CD4-positive, alpha-beta T cell treated with Interleukin-15 for 1 hour (primary cell): ENCODE results near the gene VRK1.

ENCODE experiments used
- DNase-seq: peaks from one replicate; pipeline ENCODE4 v3.0.0-alpha.2; 2020

VRK1 gene

DNA sequence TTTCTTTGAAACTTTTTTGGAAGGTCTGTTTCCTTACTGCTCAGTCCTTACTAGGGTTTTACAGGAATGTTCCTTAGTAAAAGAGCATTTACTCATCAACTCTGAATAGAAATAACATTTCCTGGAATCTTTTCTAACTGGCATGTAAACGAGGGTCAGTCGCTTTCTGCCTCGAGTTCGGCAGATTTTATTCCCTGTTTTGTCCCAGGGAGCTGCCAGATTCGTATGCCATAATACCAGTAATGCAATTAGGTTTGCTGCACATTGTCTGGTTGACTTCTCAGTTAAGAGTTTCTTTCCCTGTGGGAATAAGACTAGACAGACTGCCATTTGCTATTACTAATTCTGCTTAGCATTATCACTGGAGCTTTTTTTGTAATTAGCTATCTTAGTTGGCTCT, 91.9 kb downstream of the VRK1 start:
- DNase-seq, result no peak

DNA sequence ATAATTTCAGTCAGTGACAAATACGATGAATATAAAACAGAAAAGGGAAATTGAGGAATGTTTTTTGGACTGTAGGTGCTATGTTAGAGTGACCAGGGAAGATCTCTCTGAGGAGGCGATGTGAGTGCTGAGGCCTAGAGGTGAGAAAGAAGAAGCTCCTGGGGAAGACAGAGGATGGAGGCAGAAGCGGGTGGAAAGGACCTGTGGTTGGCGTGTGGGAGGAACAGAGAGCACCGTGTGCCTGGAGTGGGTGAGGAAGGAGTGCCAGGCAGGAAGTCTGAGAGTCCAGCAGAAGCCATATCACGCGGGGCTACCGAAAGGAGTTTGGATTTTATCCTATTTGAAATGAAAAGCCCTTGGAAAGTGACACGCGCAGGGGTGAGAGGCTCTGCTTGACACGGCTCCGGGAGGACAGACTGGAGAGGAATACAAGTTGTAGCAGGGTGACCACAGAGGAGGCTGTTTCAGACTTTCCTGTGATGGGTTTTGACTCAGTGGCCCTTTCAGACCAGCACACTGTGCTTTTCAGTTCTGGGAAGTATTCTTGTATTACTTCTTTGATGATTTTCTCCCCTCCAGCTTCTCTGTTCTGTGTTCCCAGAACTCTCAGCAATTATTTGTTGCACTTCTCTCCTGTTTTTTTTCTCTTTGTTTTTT, 96.9 kb downstream of the VRK1 start:
- no peak for DNase-seq

DNA sequence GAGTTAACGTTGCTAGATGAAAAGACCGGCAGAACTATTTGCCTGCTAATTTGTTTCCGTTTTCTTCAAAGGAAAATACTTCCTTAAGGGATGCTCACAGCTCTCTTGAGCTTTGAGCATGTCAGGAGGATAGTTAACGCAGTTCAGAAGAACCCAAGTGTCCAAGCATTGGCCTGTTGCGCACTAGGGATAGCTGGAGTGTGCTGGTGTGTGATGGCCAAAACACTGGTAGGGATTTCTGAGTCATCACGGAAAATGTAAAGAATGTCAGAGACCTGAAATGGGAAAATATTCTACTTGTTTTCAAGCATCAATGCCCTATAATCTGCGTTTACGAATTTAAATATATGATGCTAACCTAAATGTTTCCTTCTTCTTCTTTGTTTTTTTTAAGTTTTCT, 97.8 kb downstream of the VRK1 start:
- no peak for DNase-seq

DNA sequence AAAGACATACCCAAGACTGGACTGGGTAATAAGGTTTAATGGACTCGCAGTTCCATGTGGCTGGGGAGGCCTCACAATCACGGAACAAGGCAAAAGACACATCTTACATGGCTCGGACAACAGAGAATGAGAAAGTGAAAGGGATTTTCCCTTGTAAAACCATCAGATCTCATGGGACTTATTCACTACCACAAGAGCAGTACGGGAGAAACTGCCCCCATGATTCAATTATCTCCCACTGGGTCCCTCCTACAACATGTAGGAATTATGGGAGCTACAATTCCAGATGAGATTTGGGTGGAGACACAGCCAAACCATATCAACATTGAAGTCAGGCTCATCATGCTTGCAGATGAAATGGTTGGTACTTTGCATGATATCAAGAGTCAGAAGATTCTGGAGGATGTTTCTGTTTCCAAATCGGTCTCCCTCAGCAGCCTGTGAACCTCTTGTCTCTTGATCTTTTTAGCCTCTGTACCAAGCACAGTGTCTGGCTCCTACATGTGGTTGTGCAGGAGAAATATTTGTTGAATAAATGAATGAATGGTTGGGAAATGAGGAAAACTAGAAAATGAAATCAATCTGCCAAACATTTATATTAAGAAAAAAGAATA, 98.6 kb downstream of the VRK1 start:
- no peak for DNase-seq

DNA sequence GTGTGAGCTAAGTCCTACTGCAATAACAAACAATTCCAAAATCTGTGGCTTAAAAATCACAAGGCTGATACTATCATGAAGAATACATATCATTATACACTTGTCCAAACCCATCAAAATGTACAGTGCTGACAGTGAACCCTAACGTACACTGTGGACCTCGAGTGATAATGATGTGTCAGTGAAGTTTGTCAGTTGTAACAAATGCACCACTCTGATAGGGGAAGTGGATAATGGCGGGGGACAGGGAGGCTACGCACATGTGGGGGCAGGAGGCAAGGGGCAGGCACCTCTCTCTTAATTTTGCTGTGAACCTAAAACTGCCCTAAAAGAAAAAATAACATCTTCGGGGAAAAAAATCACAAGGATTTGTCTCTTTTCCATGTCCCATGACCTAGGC, 100.0 kb downstream of the VRK1 start:
- no peak for DNase-seq

DNA sequence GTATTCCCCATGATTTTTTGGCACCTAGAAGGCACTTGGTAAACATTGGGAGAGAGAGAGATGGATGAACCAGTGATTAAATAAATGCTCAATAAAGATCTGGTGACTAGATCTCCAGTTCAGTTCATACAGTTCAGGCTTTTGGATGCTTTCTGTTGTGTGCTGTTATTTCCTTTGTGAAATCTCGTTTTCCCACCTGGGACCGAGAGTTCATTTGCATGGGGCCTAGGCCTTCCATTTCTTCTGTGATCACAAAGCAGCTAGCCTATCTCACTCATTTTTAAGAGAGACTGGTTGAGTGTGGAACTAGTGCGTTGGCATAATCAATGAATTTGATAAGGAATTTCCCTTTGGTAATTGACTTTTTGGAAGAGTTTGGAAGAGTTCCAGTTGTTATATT, 104.0 kb downstream of the VRK1 start:
- no peak for DNase-seq

DNA sequence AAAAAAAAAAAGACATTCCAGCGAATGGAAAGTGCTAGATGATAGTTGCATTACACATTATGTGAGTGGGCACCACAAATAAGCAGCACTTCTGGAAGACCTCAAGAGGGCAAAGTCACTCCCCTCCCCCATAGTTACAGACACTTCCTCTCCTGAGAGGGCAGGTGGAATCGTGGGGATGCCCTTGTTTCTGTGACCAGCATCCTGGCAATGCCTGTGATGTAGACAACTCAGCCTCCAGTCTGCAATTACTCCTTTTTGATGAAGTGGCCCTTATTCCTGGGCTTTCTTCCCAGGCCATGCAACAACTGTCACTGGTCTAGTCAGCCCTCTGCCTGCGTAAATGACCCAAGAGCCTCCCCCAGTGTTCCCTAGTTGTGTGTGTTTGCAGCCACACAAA, 104.8 kb downstream of the VRK1 start:
- no peak for DNase-seq

DNA sequence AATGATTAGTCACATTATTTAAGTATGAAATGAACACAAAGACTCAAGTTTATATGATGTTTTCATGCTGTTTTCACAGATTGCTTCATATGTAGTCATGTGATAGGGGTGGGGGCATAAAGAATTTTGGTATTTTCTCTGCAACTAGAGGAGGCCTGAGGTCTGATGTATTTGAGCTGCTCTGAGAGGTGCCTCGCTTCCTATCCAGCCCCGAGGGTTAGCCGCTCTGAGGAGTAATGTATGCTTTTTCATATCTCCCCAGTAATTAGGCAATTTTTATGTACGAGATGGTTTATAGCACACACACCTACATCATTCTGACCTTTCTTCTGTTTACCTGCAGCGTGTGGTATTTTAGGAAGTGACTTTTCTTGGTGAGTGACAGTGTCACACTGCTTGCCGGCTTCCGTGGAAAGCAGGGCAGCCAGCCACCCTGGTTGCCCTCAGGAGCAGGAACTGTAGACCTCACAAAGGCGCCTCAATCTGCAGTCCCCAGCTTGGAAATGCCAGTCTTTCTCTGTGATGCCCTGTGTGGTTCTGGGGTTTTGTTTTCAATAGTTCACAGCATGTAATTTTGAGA, 106.4 kb downstream of the VRK1 start:
- no peak for DNase-seq

DNA sequence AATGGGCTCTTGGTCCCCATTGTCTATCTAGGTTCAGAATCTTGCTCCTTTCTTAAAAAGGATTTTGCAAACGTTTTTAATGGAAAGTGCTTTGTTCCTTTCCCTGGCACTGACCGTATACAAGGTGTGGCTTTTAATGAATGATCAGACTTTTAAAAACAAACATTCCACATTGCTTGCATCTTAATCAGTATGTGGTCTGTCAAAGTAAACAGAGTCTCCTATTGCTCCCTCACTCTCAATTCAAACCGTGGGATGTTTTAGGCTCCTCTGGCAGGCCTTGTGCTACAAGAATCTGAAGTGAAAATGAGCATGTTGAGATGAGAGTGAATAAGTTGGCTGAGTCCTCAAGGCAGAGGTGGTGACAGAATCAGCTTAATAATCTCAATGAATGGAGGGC, 107.0 kb downstream of the VRK1 start:
- DNase-seq, result no peak

DNA sequence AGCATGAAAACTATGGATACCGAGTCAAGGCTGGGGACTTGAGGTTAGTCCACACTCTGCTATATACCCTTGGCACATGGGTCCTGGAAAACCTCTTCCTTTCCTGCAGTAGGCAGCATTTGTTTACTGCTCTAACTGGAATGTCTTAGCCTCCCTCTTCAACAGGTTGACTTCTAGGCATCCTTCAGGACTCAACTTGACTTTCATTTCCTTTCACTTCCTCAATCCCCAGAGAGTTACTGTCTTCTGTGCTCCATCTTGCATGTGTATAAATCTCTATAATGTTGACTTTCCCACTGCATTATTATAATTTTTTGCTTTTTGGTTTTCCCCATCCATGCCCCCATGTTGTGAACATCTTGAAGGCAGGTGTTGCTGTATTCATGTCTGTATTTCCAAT, 107.9 kb downstream of the VRK1 start:
- DNase-seq, result no peak

DNA sequence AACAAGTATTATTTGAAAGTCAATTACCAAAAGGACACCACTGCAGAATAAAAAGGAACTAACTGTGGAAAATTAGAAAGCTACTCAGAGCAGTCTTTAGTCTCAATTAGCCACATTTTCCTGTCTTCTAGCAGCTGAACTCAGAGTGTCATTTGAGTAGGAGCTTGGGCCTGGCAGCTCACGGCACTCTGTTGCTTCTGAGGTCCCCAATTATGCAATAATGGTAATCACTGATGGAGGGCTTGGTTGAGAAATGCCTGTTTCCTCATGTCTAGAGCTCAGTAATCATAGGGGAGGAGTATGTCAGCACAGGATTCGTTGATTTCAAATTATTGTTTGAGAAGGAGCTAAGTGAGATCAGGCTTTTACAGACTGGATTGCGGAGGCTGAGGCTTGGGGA, 108.6 kb downstream of the VRK1 start:
- DNase-seq, result no peak

DNA sequence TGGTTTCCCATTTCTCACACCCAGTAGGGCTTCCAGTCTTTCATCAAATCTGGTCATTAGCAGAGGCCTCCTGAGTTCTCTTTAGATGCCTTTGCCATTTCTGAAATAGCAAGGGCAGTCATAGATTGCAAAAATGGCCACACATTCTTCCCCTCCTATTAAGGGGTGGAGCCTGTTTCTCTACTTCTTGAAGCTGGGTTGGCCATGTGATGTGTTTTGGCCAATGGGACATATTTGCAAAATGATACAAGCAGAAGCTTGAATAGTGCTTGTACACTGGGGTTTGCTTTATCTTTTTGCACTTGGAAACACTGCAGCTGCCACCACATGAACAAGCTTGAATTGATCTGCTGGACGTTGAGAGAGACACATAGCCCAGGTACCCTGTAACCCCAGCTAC, 109.3 kb downstream of the VRK1 start:
- DNase-seq, result no peak

DNA sequence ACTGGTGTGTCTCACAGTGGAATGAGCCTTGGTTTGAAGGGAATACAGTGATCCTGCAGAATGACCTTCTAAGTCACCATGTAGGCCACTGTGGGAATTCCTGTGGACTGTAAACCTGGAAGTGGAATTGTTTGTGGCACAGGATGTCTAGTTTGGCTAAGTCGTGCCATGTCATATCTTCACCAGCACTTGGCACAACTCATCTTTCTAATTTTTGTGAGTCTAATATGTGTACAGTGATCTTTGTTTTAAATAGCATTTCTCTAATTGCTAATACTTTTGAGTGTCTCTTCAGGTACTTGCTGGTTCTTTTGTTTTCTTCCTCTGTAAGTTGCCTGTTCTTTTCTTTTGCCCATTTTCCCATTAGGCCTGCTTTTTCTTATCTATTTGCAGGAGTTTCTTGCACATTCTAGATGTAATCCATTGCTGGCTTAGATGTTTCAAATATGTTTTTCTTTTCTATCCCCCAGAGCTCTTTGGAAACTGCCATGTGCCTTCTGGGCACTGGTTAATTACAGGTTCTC, 112.7 kb downstream of the VRK1 start:
- DNase-seq, result no peak

DNA sequence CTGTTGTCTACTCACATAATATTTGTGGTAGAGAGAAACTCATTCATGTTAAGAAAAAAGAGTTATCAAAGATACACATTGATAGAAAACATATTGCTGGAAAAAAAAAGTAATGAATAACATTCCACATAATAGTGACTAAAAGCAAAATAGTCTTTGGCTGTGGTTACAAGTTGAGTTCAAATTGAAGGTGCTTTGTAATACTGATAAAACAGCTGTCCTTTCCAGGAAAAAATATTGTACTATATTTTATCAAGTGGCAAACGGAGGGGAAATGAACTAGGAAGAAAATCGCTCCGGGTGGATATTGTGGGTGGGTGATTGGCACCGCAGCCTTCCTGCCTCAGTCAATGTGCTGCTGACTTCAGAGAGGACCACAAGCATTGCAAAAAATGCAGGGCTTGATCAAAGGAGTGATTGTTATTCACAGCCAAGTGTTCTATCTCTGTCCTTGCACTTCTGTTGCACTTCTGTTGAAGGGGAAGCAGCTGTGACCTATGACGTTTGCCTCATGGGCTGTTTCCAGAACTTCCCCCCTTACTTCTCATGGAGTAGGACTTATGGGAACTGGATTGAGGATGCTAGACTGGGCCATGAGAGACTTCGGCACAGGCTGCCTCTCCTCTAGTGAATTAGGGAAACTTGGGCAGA, 114.4 kb downstream of the VRK1 start:
- DNase-seq, result no peak

DNA sequence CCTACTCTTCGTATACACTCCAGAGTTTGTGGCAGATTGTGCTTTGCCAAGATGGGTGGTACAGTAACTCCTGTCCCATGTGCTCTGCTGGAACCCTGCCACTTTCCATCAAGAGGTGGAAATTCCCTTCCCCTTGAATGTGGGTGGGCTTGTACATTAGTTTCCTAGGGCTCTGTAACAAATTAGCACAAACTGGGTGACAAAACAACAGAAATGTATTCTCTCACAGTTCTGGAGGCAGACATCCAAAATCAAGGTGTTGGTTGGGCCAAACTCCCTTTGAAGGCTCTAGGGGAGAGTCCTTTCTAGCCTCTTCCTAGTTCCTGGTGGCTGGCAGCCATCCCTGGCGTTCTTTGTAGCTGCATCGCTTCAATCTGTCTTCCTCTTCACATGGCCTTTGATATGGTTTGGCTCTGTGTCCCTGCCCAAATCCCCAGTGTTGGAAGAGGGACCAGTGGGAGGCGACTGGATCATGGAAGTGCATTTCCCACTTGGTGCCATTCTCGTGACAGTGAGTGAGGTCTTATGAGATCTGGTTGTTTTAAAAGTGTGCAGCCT, 117.5 kb downstream of the VRK1 start:
- DNase-seq, result no peak

DNA sequence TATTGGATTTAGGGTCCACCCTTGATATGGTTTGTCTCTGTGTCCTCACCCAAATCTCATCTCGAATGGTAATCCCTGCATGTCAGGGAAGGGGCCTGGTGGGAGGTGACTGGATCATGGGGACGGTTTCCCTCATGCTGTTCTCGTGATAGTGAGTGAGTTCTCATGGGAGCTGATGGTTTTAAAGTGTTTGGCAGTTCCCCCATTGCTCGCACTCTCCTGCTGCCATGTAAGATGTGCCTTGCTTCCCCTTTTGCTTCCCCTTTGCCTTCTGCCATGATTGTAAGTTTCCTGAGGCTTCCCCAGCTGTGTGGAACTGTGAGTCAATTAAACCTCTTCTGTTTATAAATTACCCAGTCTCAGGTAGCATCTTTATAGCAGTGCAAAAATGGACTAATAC, 118.3 kb downstream of the VRK1 start:
- no peak for DNase-seq

DNA sequence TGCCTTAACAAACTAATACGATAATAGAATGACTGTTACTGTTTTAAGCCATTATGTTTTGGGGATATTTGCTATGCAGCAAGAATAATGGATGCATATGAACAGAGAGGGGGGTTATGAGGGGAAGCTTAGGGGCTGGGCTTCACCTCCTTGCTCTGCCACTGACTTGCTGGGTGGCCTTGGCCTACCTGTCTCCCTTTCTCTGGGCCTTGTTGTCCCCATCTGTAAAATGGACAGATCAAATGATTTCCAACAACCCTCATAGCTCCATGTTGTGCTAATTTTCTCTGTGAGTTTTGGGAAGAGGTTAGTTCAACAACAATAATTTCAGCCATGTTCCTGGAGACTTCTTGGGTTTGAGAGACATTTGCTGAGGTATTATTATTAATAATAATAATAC, 119.6 kb downstream of the VRK1 start:
- DNase-seq, result no peak

DNA sequence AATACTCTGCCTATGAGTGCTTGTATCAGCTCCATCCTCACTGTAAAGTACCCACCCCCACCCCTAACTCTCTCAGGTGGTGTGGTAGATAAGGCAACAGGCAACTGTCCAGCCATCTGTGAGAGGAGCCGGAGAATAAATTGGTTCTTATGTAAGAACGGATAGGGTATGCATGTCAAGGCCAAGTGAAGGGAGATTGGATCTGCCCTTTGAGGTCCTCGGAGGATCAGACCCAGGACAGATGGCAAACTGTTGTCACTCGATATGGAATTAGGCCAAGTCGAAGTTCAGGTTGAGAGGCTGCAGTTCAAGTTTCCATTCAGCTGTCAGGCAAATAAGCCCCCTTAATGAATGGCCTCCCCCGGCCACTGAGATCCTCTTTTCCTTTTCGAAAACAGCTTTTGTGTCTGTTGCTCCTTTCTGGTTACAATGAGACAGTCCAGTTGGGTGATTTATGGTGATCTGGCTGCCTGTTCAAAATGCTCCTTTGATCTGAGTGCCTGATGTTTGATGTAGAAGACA, 120.3 kb downstream of the VRK1 start:
- no peak for DNase-seq

DNA sequence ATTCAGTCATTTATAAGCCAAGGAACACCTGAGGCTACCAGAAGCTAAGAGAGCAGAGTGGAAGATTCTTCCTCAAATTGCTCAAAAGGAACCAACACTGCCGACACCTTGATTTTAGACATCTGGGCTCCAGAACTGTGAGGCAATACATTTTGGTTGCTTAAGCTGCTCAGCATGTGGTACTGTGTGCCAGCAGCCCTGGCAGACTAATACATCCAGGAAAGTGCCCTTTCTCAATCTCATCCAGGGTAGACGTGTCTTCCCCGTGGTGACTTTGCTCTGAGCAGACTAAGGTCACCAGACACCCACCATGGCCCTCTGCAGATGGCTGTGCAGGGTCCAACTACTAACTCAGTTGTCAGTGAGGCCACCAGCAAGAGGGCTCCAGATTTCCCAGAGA, 122.8 kb downstream of the VRK1 start:
- no peak for DNase-seq

DNA sequence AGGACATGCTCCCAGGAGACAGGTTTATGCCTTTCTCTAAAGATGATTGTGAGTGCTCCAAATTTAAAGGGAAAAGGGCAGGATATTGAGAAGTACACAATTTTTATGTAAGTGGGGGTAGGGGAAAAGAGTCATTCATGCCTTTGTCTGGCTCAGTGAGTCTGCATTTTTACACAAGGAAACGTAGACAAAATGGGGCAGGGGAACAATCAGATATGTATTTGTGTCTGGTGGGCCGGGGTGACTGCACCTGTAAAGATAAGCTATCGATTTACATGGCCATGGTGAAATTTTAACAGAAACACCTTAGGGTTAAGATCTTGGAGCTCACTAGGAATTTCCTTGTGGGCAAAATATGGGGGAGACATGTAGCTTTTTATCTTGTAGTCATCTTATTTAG, 123.6 kb downstream of the VRK1 start:
- no peak for DNase-seq

DNA sequence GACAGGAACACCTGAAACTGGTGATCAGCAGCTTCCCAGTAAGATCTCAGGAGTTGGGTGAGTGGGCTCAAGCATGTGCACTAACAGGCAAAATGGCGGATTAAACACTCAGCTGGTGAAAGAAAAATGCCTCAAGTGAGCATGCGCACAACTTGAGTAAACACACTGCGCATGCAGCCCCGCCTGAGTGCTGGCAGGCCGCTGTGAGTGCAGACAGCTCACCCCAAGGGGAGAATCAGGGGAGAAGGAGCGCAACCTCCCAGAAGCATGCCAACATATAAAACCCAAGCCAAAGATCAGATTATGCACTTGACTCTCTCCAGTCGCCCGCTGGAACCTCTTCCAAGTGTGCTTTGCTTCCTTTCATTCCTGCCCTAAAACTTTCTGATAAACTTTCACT, 125.8 kb downstream of the VRK1 start:
- DNase-seq, result no peak

DNA sequence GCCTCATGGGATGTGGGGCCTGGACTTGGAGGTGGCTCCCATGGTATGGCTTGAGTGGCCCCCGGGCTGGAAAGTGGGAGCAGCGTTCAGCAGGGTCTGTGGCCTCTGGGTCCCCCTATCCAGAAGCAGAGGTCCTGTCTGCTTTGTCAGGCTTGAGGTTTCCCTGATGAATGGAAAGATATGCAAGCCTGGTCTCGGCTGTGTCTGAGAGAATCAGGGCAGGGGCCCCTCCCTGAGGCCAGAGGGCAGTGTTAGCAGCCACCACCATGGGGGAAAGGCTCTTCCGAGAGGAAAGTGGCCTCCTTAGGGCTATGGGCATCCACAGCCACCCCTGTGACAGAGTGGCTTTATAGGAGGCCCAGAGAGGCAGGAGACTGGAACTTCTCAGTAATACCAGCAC, 128.2 kb downstream of the VRK1 start:
- no peak for DNase-seq

DNA sequence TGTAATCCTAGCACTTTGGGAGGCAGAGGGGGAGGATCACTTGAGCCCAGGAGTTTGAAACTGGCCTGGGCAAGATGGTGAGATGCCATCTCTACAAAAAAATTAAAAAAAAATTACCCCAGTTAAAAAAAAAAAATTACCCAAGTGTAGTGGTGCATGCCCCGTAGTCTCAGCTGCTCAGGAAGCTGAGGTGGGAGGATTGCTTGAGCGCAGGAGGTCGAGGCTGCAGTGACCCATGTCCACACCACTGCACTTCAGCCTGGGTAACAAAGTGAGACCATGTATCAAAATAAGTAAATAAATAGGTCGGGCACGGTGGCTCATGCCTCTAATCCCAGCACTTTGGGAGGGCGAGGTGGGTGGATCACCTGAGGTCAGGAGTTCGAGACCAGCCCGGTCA, 128.8 kb downstream of the VRK1 start:
- DNase-seq, result no peak
